HG02678 (cell line): ENCODE data around the gene NUDCD2.
A peak's percentile ranks its signal among the peaks of the same experiment; 100 is the strongest.
"Not testable (repeated sequence)": the region's sequence is repeated elsewhere in the genome, so short reads cannot be mapped to it uniquely, and the experiment has no call there.

Source experiments
- ATAC-seq: cut with Tn5 transposase; IDR thresholded peaks from one replicate; pipeline ENCODE4 v1.9.1; 2021; ENCODE audit warnings: mild to moderate bottlenecking, moderate library complexity; ENCODE audit not compliant: unreplicated experiment

NUDCD2 gene

GRCh38 chr5:163473635-163474243, 13.8 kb upstream of the NUDCD2 start:
- ATAC-seq = peak; percentile 83

GRCh38 chr5:163467682-163468081, 7.8 kb upstream of the NUDCD2 start:
- ATAC-seq = no peak

- no peak for ATAC-seq
Observed at GRCh38 chr5:163463063-163463435, 3.1 kb upstream of the NUDCD2 start.

- ATAC-seq = no peak
Observed at GRCh38 chr5:163460562-163461171, 765 bp upstream of the NUDCD2 start, which contains the start of gene HMMR. TSS of gene HMMR (plus strand) at chr5:163460632. CDS start at chr5:163460693, 61 bp downstream.

GRCh38 chr5:163459462-163459818, 462 bp downstream of the NUDCD2 start:
- peak; percentile 4 for ATAC-seq

GRCh38 chr5:163458778-163459385, 1.0 kb downstream of the NUDCD2 start:
- ATAC-seq = no peak

- no peak for ATAC-seq
Observed at GRCh38 chr5:163456840-163457239, 3.1 kb downstream of the NUDCD2 start.

- ATAC-seq = no peak
Observed at GRCh38 chr5:163456029-163456589, 3.8 kb downstream of the NUDCD2 start.

- ATAC-seq = not testable (repeated sequence)
Observed at GRCh38 chr5:163455406-163455805, 4.5 kb downstream of the NUDCD2 start.

GRCh38 chr5:163453705-163454104, 6.2 kb downstream of the NUDCD2 start:
- no peak for ATAC-seq

GRCh38 chr5:163451489-163451888, 8.4 kb downstream of the NUDCD2 start:
- no peak for ATAC-seq

GRCh38 chr5:163448491-163448890, 11.4 kb downstream of the NUDCD2 start:
- ATAC-seq = no peak

GRCh38 chr5:163447875-163448274, 12.0 kb downstream of the NUDCD2 start:
- ATAC-seq = no peak

GRCh38 chr5:163447191-163447590, 12.7 kb downstream of the NUDCD2 start:
- ATAC-seq = no peak

GRCh38 chr5:163445345-163445744, 14.6 kb downstream of the NUDCD2 start:
- ATAC-seq = no peak

GRCh38 chr5:163444526-163444925, 15.4 kb downstream of the NUDCD2 start:
- ATAC-seq = no peak

GRCh38 chr5:163440954-163441353, 18.9 kb downstream of the NUDCD2 start:
- no peak for ATAC-seq

- ATAC-seq = peak; percentile 24
Observed at GRCh38 chr5:163439092-163439425, 20.8 kb downstream of the NUDCD2 start.

GRCh38 chr5:163437309-163438182, 22.4 kb downstream of the NUDCD2 start, which contains the start of gene CCNG1:
TSS of gene CCNG1 (plus strand) at chr5:163437595. CDS start at chr5:163439257, 1,662 bp downstream.
- peak; percentile 93 for ATAC-seq

- ATAC-seq = no peak
Observed at GRCh38 chr5:163437011-163437308, 22.9 kb downstream of the NUDCD2 start.

GRCh38 chr5:163436515-163436914, 23.4 kb downstream of the NUDCD2 start:
- ATAC-seq = no peak
